Trophoblast cell (in vitro differentiated cells and primary cell): ENCODE measurements around the gene CHAT.

Experiments
- DNase-seq, 2 donors: peaks; one replicate each; pipeline ENCODE4 v3.0.0-alpha.2; 2016
- H2AFZ ChIP-seq: 2 replicates; pipeline ENCODE4 v1.6.1; 2013; ENCODE audit warnings: low read length, moderate library complexity, mild to moderate bottlenecking; ENCODE audit not compliant: insufficient read depth, poor library complexity
- H2AK5ac ChIP-seq: 2 replicates; pipeline ENCODE4 v1.6.1; 2013; ENCODE audit warnings: mild to moderate bottlenecking, low read length
- H2BK120ac ChIP-seq: 2 replicates; pipeline ENCODE4 v1.6.1; 2013; ENCODE audit warnings: low read length, mild to moderate bottlenecking, moderate library complexity; ENCODE audit not compliant: insufficient read depth, poor library complexity
- H2BK12ac ChIP-seq: 2 replicates; pipeline ENCODE4 v1.6.1; 2013; ENCODE audit warnings: mild to moderate bottlenecking, low read length, moderate library complexity
- H2BK5ac ChIP-seq: 2 replicates; pipeline ENCODE4 v1.6.1; 2013; ENCODE audit warnings: low read length, low read depth, moderate library complexity, mild to moderate bottlenecking; ENCODE audit not compliant: poor library complexity
- H3K14ac ChIP-seq: 2 replicates; pipeline ENCODE4 v1.6.1; 2013; ENCODE audit warnings: mild to moderate bottlenecking, low read length
- H3K18ac ChIP-seq: 2 replicates; pipeline ENCODE4 v1.6.1; 2013; ENCODE audit warnings: mild to moderate bottlenecking, low read length
- H3K23ac ChIP-seq: 2 replicates; pipeline ENCODE4 v1.6.1; 2013; ENCODE audit warnings: low read length
- H3K27ac ChIP-seq: 2 replicates; pipeline ENCODE4 v1.5.1; 2013; ENCODE audit warnings: low read depth, mild to moderate bottlenecking, inconsistent platforms, low read length, moderate library complexity
- H3K27me3 ChIP-seq: 2 replicates; pipeline ENCODE4 v1.6.1; 2013; ENCODE audit warnings: inconsistent platforms, mild to moderate bottlenecking, low read length, moderate library complexity; ENCODE audit not compliant: insufficient read depth
- H3K36me3 ChIP-seq, 2 experiments: 1 replicate in 1 of 2; 2 replicates in 1 of 2; pipeline ENCODE4 v1.6.1; 2013; ENCODE audit warnings: low read length in 2 of 2, mild to moderate bottlenecking in 2 of 2, moderate library complexity in 1 of 2; ENCODE audit not compliant: insufficient read depth in 2 of 2, control insufficient read depth in 1 of 2
- H3K4ac ChIP-seq: 2 replicates; pipeline ENCODE4 v1.6.1; 2013; ENCODE audit warnings: low read depth, mild to moderate bottlenecking, low read length, moderate library complexity
- H3K4me1 ChIP-seq, 2 experiments: 1 replicate in 1 of 2; 2 replicates in 1 of 2; pipeline ENCODE4 v1.6.1; 2013; ENCODE audit warnings: low read length in 2 of 2, mild to moderate bottlenecking in 2 of 2, moderate library complexity in 1 of 2; ENCODE audit not compliant: insufficient read depth in 2 of 2, control insufficient read depth in 1 of 2
- H3K4me2 ChIP-seq: 2 replicates; pipeline ENCODE4 v1.6.1; 2013; ENCODE audit warnings: inconsistent platforms, mild to moderate bottlenecking, low read length, moderate library complexity
- H3K4me3 ChIP-seq: 2 replicates; pipeline ENCODE4 v1.5.1; 2013; ENCODE audit warnings: mild to moderate bottlenecking, low read depth, low read length, inconsistent platforms
- H3K79me1 ChIP-seq: one replicate; pipeline ENCODE4 v1.6.1; 2013; ENCODE audit warnings: low read length
- H3K79me2 ChIP-seq: 2 replicates; pipeline ENCODE4 v1.6.1; 2013; ENCODE audit warnings: low read length, mild to moderate bottlenecking; ENCODE audit not compliant: control insufficient read depth, insufficient read depth, poor library complexity
- H3K9ac ChIP-seq: 2 replicates; pipeline ENCODE4 v1.6.1; 2013; ENCODE audit warnings: mild to moderate bottlenecking, low read length
- H3K9me3 ChIP-seq: 2 replicates; pipeline ENCODE4 v1.6.1; 2013; ENCODE audit warnings: low read depth, mild to moderate bottlenecking, control low read depth, inconsistent platforms, low read length; ENCODE audit not compliant: insufficient read depth
- H4K12ac ChIP-seq: 2 replicates; pipeline ENCODE4 v1.6.1; 2013; ENCODE audit warnings: low read depth, mild to moderate bottlenecking, low read length, moderate library complexity
- H4K8ac ChIP-seq: 2 replicates; pipeline ENCODE4 v1.6.1; 2013; ENCODE audit warnings: low read depth, mild to moderate bottlenecking, low read length, moderate library complexity
- H4K91ac ChIP-seq: one replicate; pipeline ENCODE4 v1.6.1; 2013; ENCODE audit warnings: low read depth, mild to moderate bottlenecking, low read length, moderate library complexity
- WGBS: extraction: QIAGEN DNeasy Blood & Tissue Kit; methylation state at CpG from one replicate; pipeline ENCODE4 v1.1.7; 2013; ENCODE audit warnings: missing lambda C conversion rate; ENCODE audit not compliant: insufficient read length, insufficient coverage; ENCODE audit errors: extremely low coverage; 5-methylcytosine and 5-hydroxymethylcytosine counted together

The CHAT gene

GRCh38 chr10:49624629-49625028 is 10.8 kb downstream of the CHAT start:
- Histone ChIP-seq H3K4me2 (no peak overlapping the region), H4K8ac (no peak overlapping the region), H3K27ac (no peak overlapping the region), H3K23ac (no peak overlapping the region), H3K9ac (no peak overlapping the region), H3K27me3 (no peaks in the 10 kb centered on the region), H3K14ac (no peak overlapping the region), H3K4ac (no peak overlapping the region), H3K18ac (no peak overlapping the region), H2BK120ac (no peak overlapping the region), H2BK12ac (no peak overlapping the region), H4K12ac (no peak overlapping the region), H3K79me1 (no peaks in the 10 kb centered on the region), H2AK5ac (no peak overlapping the region), H4K91ac (no peak overlapping the region), H2AFZ (no peak overlapping the region), H3K4me1 (no peaks in the 10 kb centered on the region), H3K4me3 (no peak overlapping the region), H3K36me3 (no peaks in the 10 kb centered on the region), H3K9me3 (peaks cover 2% of the 10 kb centered on the region), H3K79me2 (no peaks in the 10 kb centered on the region), H2BK5ac (no peak overlapping the region)
- no peak for DNase-seq
- WGBS = 100% methylated on average over 2 of the region's 5 CpGs

- H2BK120ac ChIP-seq = no peak overlapping the region
- H3K18ac ChIP-seq = no peak overlapping the region
- H3K9me3 ChIP-seq = peaks cover 2% of the 10 kb centered on the region
- no peak overlapping the region for H2AFZ ChIP-seq
- H3K36me3 ChIP-seq = no peaks in the 10 kb centered on the region
- no peak overlapping the region for H3K4me2 ChIP-seq
- no peak overlapping the region for H3K9ac ChIP-seq
- H3K27ac ChIP-seq = no peak overlapping the region
- no CpG with 5 or more reads among the region's 10 CpGs for WGBS
- H4K8ac ChIP-seq = no peak overlapping the region
- no peak overlapping the region for H2BK12ac ChIP-seq
- no peak overlapping the region for H3K23ac ChIP-seq
- H3K4me1 ChIP-seq = no peaks in the 10 kb centered on the region
- no peak overlapping the region for H2AK5ac ChIP-seq
- no peak overlapping the region for H3K4ac ChIP-seq
- H3K79me1 ChIP-seq = no peaks in the 10 kb centered on the region
- H2BK5ac ChIP-seq = no peak overlapping the region
- H3K4me3 ChIP-seq = no peak overlapping the region
- DNase-seq = no peak
- H3K14ac ChIP-seq = no peak overlapping the region
- H4K12ac ChIP-seq = no peak overlapping the region
- H4K91ac ChIP-seq = no peak overlapping the region
- no peaks in the 10 kb centered on the region for H3K27me3 ChIP-seq
- H3K79me2 ChIP-seq = no peaks in the 10 kb centered on the region
These were observed 11.6 kb downstream of the CHAT start for GRCh38 chr10:49625411-49625810.

GRCh38 chr10:49627038-49627437 is 13.2 kb downstream of the CHAT start:
- no peak overlapping the region for H3K23ac ChIP-seq
- no peak overlapping the region for H2BK5ac ChIP-seq
- no peak overlapping the region for H2AK5ac ChIP-seq
- no peak overlapping the region for H2AFZ ChIP-seq
- H3K14ac ChIP-seq = no peak overlapping the region
- peaks cover 2% of the 10 kb centered on the region for H3K9me3 ChIP-seq
- no peaks in the 10 kb centered on the region for H3K79me1 ChIP-seq
- H4K8ac ChIP-seq = no peak overlapping the region
- H4K91ac ChIP-seq = no peak overlapping the region
- no peak overlapping the region for H3K27ac ChIP-seq
- no CpG with 5 or more reads among the region's 7 CpGs for WGBS
- H3K27me3 ChIP-seq = no peaks in the 10 kb centered on the region
- no peaks in the 10 kb centered on the region for H3K36me3 ChIP-seq
- no peak overlapping the region for H2BK12ac ChIP-seq
- H4K12ac ChIP-seq = no peak overlapping the region
- no peak overlapping the region for H3K4me3 ChIP-seq
- no peaks in the 10 kb centered on the region for H3K4me1 ChIP-seq
- H2BK120ac ChIP-seq = no peak overlapping the region
- H3K79me2 ChIP-seq = no peaks in the 10 kb centered on the region
- H3K18ac ChIP-seq = no peak overlapping the region
- no peak overlapping the region for H3K4ac ChIP-seq
- DNase-seq = peak in 1 of 2 donors; percentile 7
- H3K9ac ChIP-seq = no peak overlapping the region
- no peak overlapping the region for H3K4me2 ChIP-seq

- Histone ChIP-seq H3K4me2 (no peak overlapping the region), H3K9ac (no peak overlapping the region), H4K8ac (no peak overlapping the region), H3K4me1 (peaks cover 2 to 3% of the 10 kb centered on the region in 2 experiments), H3K23ac (no peak overlapping the region), H2BK120ac (no peak overlapping the region), H3K36me3 (no peaks in the 10 kb centered on the region), H3K9me3 (peaks cover 2% of the 10 kb centered on the region), H3K14ac (no peak overlapping the region), H3K4me3 (no peak overlapping the region), H3K4ac (no peak overlapping the region), H3K79me1 (peaks cover 3% of the 10 kb centered on the region), H2AK5ac (no peak overlapping the region), H4K91ac (no peak overlapping the region), H2AFZ (no peak overlapping the region), H2BK12ac (no peak overlapping the region), H2BK5ac (no peak overlapping the region), H3K27ac (no peak overlapping the region), H3K18ac (no peak overlapping the region), H3K27me3 (no peaks in the 10 kb centered on the region), H4K12ac (no peak overlapping the region), H3K79me2 (no peaks in the 10 kb centered on the region)
- DNase-seq = no peak
- WGBS = no CpG with 5 or more reads among the region's 18 CpGs
These were observed 13.9 kb downstream of the CHAT start for GRCh38 chr10:49627644-49628247.
